ENCODE data around the gene DLX2. TPM values are rescaled to one million over a fixed set of nuclear protein-coding genes. Genes with fewer than 3 reads are reported as not detected.
A peak's percentile ranks its signal among the peaks of the same experiment; 100 is the strongest.

The DLX2 gene
- total and polyA plus RNA-seq, 2 donors from 2014 or later, result not detected

GRCh38 chr2:172085460-172086159 lies 17.1 kb downstream of the DLX2 start, which contains the start of gene DLX1:
DLX1 (plus strand) TSS chr2:172085507; CDS start chr2:172085678, 171 bp downstream.
- FAIRE-seq, result no peak
- intact Hi-C loops (cut with DNase I), result no loop called here
- Histone ChIP-seq H3K36me3 (ENCODE audit: control insufficient read depth in 2 of 3, insufficient read depth in 3 of 3, low read length in 3 of 3) (no peaks in the 10 kb centered on the region), H3K9me3 (ENCODE audit: control insufficient read depth in 2 of 3, insufficient read depth in 1 of 3, low read length in 3 of 3) (peaks cover 0 to 4% (median 0%) of the 10 kb centered on the region in 3 donors), H3K27me3 (ENCODE audit: control insufficient read depth, insufficient read depth, low read length) (peaks cover 90% of the 10 kb centered on the region), H3K9ac (ENCODE audit: low read length in 3 of 3) (no peak within 1 kb of the TSS), H3K27ac (ENCODE audit: low read depth in 2 of 2, low read length in 2 of 2) (no peak within 1 kb of the TSS), H3K4me3 (ENCODE audit: low read length in 3 of 3) (peak within 1 kb of the TSS in 1 of 3 donors; percentile 20), H3K4me1 (ENCODE audit: control insufficient read depth in 2 of 3, insufficient read depth in 2 of 3, low read depth in 1 of 3, low read length in 3 of 3) (peaks cover 0 to 20% (median 0%) of the 10 kb centered on the region in 3 donors)
- no peak for TF ChIP-seq CTCF (IDR thresholded peaks at IDR 0.05; ENCODE audit: borderline replicate concordance, extremely low read depth, insufficient read depth)
- DNase-seq, result peak in 3 of 5 donors; percentile 26 to 68 (median 66)

GRCh38 chr2:172084645-172085459 lies 17.8 kb downstream of the DLX2 start:
- no peak for FAIRE-seq
- intact Hi-C loops (cut with DNase I), result no loop called here
- H3K4me1 ChIP-seq (ENCODE audit: control insufficient read depth in 2 of 3, insufficient read depth in 2 of 3, low read depth in 1 of 3, low read length in 3 of 3), result peaks cover 0 to 20% (median 0%) of the 10 kb centered on the region in 3 donors

GRCh38 chr2:172084395-172084644 lies 18.4 kb downstream of the DLX2 start:
- intact Hi-C loops (cut with DNase I), result no loop called here
- Histone ChIP-seq H3K27me3 (ENCODE audit: control insufficient read depth, insufficient read depth, low read length) (peaks cover 91% of the 10 kb centered on the region), H3K27ac (ENCODE audit: low read depth in 2 of 2, low read length in 2 of 2) (no peak overlapping the region), H3K9me3 (ENCODE audit: control insufficient read depth in 2 of 3, insufficient read depth in 1 of 3, low read length in 3 of 3) (peaks cover 0 to 4% (median 0%) of the 10 kb centered on the region in 3 donors), H3K4me3 (ENCODE audit: low read length in 3 of 3) (no peak overlapping the region), H3K4me1 (ENCODE audit: control insufficient read depth in 2 of 3, insufficient read depth in 2 of 3, low read depth in 1 of 3, low read length in 3 of 3) (peaks cover 0 to 20% (median 0%) of the 10 kb centered on the region in 3 donors), H3K36me3 (ENCODE audit: control insufficient read depth in 2 of 3, insufficient read depth in 3 of 3, low read length in 3 of 3) (no peaks in the 10 kb centered on the region), H3K9ac (ENCODE audit: low read length in 3 of 3) (no peak overlapping the region)
- no peak for FAIRE-seq
- DNase-seq, result peak in 2 of 5 donors; percentile 10 to 57
- no peak for TF ChIP-seq CTCF (IDR thresholded peaks at IDR 0.05; ENCODE audit: borderline replicate concordance, extremely low read depth, insufficient read depth)

More at GRCh38 chr2:172084645-172085459, 17.8 kb downstream of the DLX2 start:
- Histone ChIP-seq H3K9me3 (ENCODE audit: control insufficient read depth in 2 of 3, insufficient read depth in 1 of 3, low read length in 3 of 3) (peaks cover 0 to 4% (median 0%) of the 10 kb centered on the region in 3 donors), H3K9ac (ENCODE audit: low read length in 3 of 3) (no peak overlapping the region), H3K27ac (ENCODE audit: low read depth in 2 of 2, low read length in 2 of 2) (no peak overlapping the region), H3K36me3 (ENCODE audit: control insufficient read depth in 2 of 3, insufficient read depth in 3 of 3, low read length in 3 of 3) (no peaks in the 10 kb centered on the region), H3K27me3 (ENCODE audit: control insufficient read depth, insufficient read depth, low read length) (peaks cover 92% of the 10 kb centered on the region), H3K4me3 (ENCODE audit: low read length in 3 of 3) (peak overlapping the region in 1 of 3 donors; percentile 20)
- no peak for TF ChIP-seq CTCF (IDR thresholded peaks at IDR 0.05; ENCODE audit: borderline replicate concordance, extremely low read depth, insufficient read depth)
- peak; percentile 90 to 95 (median 93) for DNase-seq
